HepG2 (cell line): ENCODE measurements around the gene TMEFF2. TPM values are rescaled to one million over a fixed set of nuclear protein-coding genes. Genes with fewer than 3 reads are reported as not detected.

Source experiments
- ATAC-seq: fragments of 200-7000 bp; cut with Tn5 transposase; 3 replicates; pipeline ENCODE4 v1.9.1; 2020; ENCODE audit warnings: mild to moderate bottlenecking, moderate library complexity
- BruUV-seq: library from RNA; stranded (reverse); fragments of 400-500 nt; replicated peaks from 2 replicates; lab custom pipeline; 2021; lab: Mats Ljungman, UMichigan
- CTCF ChIA-PET: fragments of 300-600 bp; formaldehyde crosslinking; extraction: SDS; loops from one replicate; lab custom pipeline; 2021; ENCODE audit warnings: low total read pairs, inconsistent platforms, low intra/inter-chr PET ratio; lab: Yijun Ruan, JAX
- POLR2A ChIA-PET: fragments of 350-600 bp; sonication (Branson Sonifier 250); formaldehyde crosslinking; loops from one replicate; lab custom pipeline; 2020; ENCODE audit warnings: antibody characterized with exemption, inconsistent platforms; lab: Yijun Ruan, JAX
- DNase-seq: peaks from one replicate; pipeline ENCODE4 v3.0.0-alpha.2; 2015; ENCODE audit warnings: low spot score
- FAIRE-seq: peaks from 3 replicates; lab custom pipeline; 2011; peaks lifted over from hg19 to GRCh38; lab: Jason Lieb, UNC
- H2AFZ ChIP-seq: one replicate; pipeline ENCODE4 v1.6.1; 2011; ENCODE audit warnings: low read length, inconsistent platforms
- H3K27ac ChIP-seq: fragments of 300-600 bp; 3 replicates; pipeline ENCODE4 v1.8.0; 2011; ENCODE audit warnings: mixed run types, mild to moderate bottlenecking, mixed read lengths, low read length, inconsistent platforms; ENCODE audit not compliant: insufficient read depth; ENCODE audit errors: extremely low read length
- H3K27me3 ChIP-seq, 2 experiments: fragments of 200-600 bp in 1 of 2; 2 replicates in 1 of 2; 3 replicates in 1 of 2; pipeline versions ENCODE4 v1.6.0 to v1.8.0; 2011; ENCODE audit warnings: low read length in 2 of 2, mild to moderate bottlenecking in 2 of 2, moderate library complexity in 2 of 2, inconsistent platforms in 1 of 2; ENCODE audit not compliant: insufficient read depth in 2 of 2, control insufficient read depth in 1 of 2
- H3K36me3 ChIP-seq, 2 experiments: fragments of 200-600 bp in 1 of 2; replicated peaks in 1 of 2; 2 replicates in 1 of 2; 3 replicates in 1 of 2; pipeline versions ENCODE4 v1.5.1 to v1.8.0; 2011; ENCODE audit warnings: low read length in 2 of 2, inconsistent platforms in 1 of 2; ENCODE audit not compliant: insufficient read depth in 2 of 2, control insufficient read depth in 1 of 2
- H3K4me1 ChIP-seq: 2 replicates; pipeline ENCODE4 v1.5.1; 2012; ENCODE audit warnings: low read length, inconsistent platforms; ENCODE audit not compliant: insufficient read depth
- H3K4me2 ChIP-seq: 2 replicates; pipeline ENCODE4 v1.6.0; 2011; ENCODE audit warnings: low read depth, low read length, inconsistent platforms
- H3K4me3 ChIP-seq, 3 experiments: fragments of 200-600 bp in 1 of 3; sonication (generic), shearing (Covaris generic) in 1 of 3; replicated peaks in 1 of 3; 2 replicates each; pipeline ENCODE4 v1.5.1; 2011 to 2016; ENCODE audit warnings: low read length in 3 of 3, inconsistent platforms in 2 of 3, low read depth in 2 of 3, mild to moderate bottlenecking in 2 of 3, control low read depth in 1 of 3, mixed read lengths in 1 of 3; ENCODE audit not compliant: insufficient read depth in 1 of 3
- H3K79me2 ChIP-seq: one replicate; pipeline ENCODE4 v1.6.1; 2011; ENCODE audit warnings: low read length, inconsistent platforms; ENCODE audit not compliant: insufficient read depth
- H3K9ac ChIP-seq: 2 replicates; pipeline ENCODE4 v1.6.0; 2011; ENCODE audit warnings: mild to moderate bottlenecking, low read depth, low read length, inconsistent platforms; ENCODE audit not compliant: insufficient read depth
- H3K9me3 ChIP-seq: 2 replicates; pipeline ENCODE4 v1.5.1; 2012; ENCODE audit warnings: mild to moderate bottlenecking, low read length
- H4K20me1 ChIP-seq: 2 replicates; pipeline ENCODE4 v1.6.0; 2011; ENCODE audit warnings: inconsistent platforms, mild to moderate bottlenecking, low read length, moderate library complexity; ENCODE audit not compliant: insufficient read depth
- IKZF4 ChIP-seq: sonication (generic); formaldehyde crosslinking; IDR thresholded peaks from 2 replicates; pipeline ENCODE4 v1.5.1; 2020; ENCODE audit warnings: borderline replicate concordance, mild to moderate bottlenecking, low read depth, missing genetic modification reagents; ENCODE audit errors: not compliant biosample characterization
- MIER3 ChIP-seq: IDR thresholded peaks from 2 replicates; pipeline ENCODE4 v1.6.1; 2016; ENCODE audit warnings: missing compliant biosample characterization, borderline replicate concordance
- NFATC3 ChIP-seq: sonication (generic); formaldehyde crosslinking; IDR thresholded peaks from 2 replicates; pipeline ENCODE4 v1.5.1; 2020; ENCODE audit warnings: mild to moderate bottlenecking, missing genetic modification reagents
- NR2C2 ChIP-seq: sonication (generic); formaldehyde crosslinking; IDR thresholded peaks from 2 replicates; pipeline ENCODE4 v1.4.0; 2020; ENCODE audit warnings: missing genetic modification reagents, mild to moderate bottlenecking, moderate library complexity, borderline replicate concordance
- ZNF552 ChIP-seq: sonication (generic); formaldehyde crosslinking; IDR thresholded peaks from 2 replicates; pipeline ENCODE4 v1.9.0; 2022; ENCODE audit warnings: missing genetic modification reagents, mild to moderate bottlenecking, borderline replicate concordance
- ZNF562 ChIP-seq: sonication (generic); formaldehyde crosslinking; IDR thresholded peaks from 2 replicates; pipeline ENCODE4 v1.8.0; 2022; ENCODE audit warnings: missing genetic modification reagents, borderline replicate concordance
- ZZZ3 ChIP-seq: sonication (generic); formaldehyde crosslinking; IDR thresholded peaks from 2 replicates; pipeline ENCODE4 v1.4.0; 2020; ENCODE audit warnings: missing genetic modification reagents, mild to moderate bottlenecking, borderline replicate concordance
- WGBS: methylation state at CpG from one replicate; pipeline ENCODE4 v1.1.6; 2017; ENCODE audit warnings: low lambda C conversion rate; 5-methylcytosine and 5-hydroxymethylcytosine counted together
- in situ Hi-C: cut with HindIII; loops from 2 replicates; pipeline ENCODE4 v1.10.0; 2017; ENCODE audit warnings: low pct_unique_long_range_greater_than_20kb; ENCODE audit not compliant: extremely low pct_ligation_motif_present
- intact Hi-C: fragments of 100-400 bp; cut with micrococcal nuclease; formaldehyde crosslinking; loops from one replicate; pipeline ENCODE4 v1.10.0; 2022; ENCODE audit not compliant: unreplicated experiment
- polyA plus RNA-seq, 8 experiments: library from polyadenylated mRNA; depleted of rRNA in 3 of 8; stranded (reverse) in 7 of 8; unstranded in 1 of 8; fragments of >200 nt; fragmentation: Illumina TruSeq in 4 of 8; extraction: Trizol in 4 of 8; gene quantifications; 2 replicates each; pipeline versions ENCODE4 v1.2.1 to v1.2.3, GENCODE V29; 2011 to 2016; ENCODE audit warnings: low read depth in 4 of 8, missing spikeins in 1 of 8, mixed read lengths in 1 of 8; ENCODE audit not compliant: insufficient read depth in 1 of 8
- total RNA-seq, 5 experiments: library from RNA; depleted of rRNA; stranded (reverse); fragments of >200 nt; fragmentation: Illumina TruSeq; extraction: Trizol; gene quantifications; 2 replicates each; pipeline ENCODE4 v1.2.3, GENCODE V29; 2016; ENCODE audit warnings: low read depth in 1 of 5
- TF ChIP-seq, protein P1 (sequence below): IDR thresholded peaks from 2 replicates; pipeline ENCODE4 v1.6.1; 2012; ENCODE audit warnings: low read length, improper control_type of control experiment
- TF ChIP-seq, protein P2 (sequence below): sonication (generic); formaldehyde crosslinking; IDR thresholded peaks from 2 replicates; pipeline ENCODE4 v1.4.0; 2020; ENCODE audit warnings: missing genetic modification reagents, mild to moderate bottlenecking, borderline replicate concordance

TMEFF2 gene
- total and polyA plus RNA-seq, 2 of the 13 experiments (the other 11 are each of a cell fraction or from before 2014, with no cell fraction given) = not detected

DNA sequence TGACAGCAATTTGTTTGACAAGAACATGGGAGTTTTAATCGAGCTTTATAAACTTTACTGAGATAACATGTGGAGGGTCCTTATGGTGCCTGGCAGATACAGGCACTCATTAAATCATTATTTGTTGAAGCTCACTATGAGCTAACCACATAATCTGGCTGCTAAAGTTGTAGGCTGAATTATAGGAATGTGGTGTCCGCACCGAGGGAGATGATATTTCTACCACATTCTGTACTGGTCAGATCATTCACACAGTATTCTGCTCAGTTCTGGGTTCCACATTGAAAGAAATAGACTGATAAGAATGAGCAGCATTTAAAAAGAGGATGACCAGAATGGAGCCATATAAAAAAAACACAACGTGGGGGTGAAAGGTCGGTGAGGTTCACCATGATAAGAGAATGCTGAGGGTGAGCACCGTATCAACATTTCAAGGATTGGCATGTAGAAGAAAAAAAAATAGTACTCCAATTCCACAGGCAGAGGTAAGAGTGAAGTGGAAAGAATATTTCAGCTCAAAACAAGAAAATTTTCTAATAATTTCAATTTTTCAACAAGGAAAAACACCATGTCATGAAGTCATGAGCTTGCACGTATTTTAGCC is 54.4 kb downstream of the TMEFF2 start:
- 25% methylated on average over 7 of the region's 7 CpGs for WGBS
- CTCF ChIA-PET = no interaction called here
- DNase-seq = no peak
- Histone ChIP-seq H3K79me2 (no peaks in the 10 kb centered on the region), H3K36me3 (no peaks in the 10 kb centered on the region), H3K9ac (no peak overlapping the region), H3K27me3 (no peaks in the 10 kb centered on the region), H4K20me1 (no peaks in the 10 kb centered on the region), H2AFZ (no peak overlapping the region), H3K27ac (no peak overlapping the region), H3K4me3 (no peak overlapping the region), H3K4me2 (no peak overlapping the region), H3K9me3 (no peaks in the 10 kb centered on the region), H3K4me1 (no peaks in the 10 kb centered on the region)
- intact Hi-C loops = no loop called here
- TF ChIP-seq ZNF552 (CRISPR knock-in tag) = no peak
- ATAC-seq = no peak
- no peak for FAIRE-seq
- no TSS peak for BruUV-seq
- in situ Hi-C loops = no loop called here
- POLR2A ChIA-PET = no interaction called here

DNA sequence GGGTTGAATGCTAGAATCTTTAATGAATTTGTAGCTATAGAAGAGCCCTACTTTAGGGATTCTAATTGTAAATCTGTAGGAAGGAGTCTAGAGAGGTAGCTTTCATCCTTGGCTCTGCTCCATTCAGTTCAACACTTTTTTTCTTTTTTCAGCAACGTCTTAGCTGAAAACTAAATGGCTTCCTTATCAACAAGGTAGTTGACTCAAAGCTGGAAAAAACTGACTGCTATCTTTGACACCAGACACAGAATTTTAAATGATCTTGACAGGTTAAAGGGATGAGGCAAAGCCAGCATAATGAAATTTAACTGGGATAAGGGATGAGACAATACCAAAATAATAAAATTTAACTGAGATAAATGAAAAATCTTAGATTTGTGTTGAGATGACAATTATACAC is 54.9 kb downstream of the TMEFF2 start:
- FAIRE-seq = no peak

More for the DNA sequence above, 54.9 kb downstream of the TMEFF2 start:
- no peak overlapping the region for H3K9ac ChIP-seq
- DNase-seq (no peak), ATAC-seq (no peak)
- POLR2A ChIA-PET = no interaction called here
- H3K4me3 ChIP-seq = no peak overlapping the region
- BruUV-seq = no TSS peak
- no peak overlapping the region for H3K27ac ChIP-seq
- in situ Hi-C loops = no loop called here
- TF ChIP-seq, protein P1, sequence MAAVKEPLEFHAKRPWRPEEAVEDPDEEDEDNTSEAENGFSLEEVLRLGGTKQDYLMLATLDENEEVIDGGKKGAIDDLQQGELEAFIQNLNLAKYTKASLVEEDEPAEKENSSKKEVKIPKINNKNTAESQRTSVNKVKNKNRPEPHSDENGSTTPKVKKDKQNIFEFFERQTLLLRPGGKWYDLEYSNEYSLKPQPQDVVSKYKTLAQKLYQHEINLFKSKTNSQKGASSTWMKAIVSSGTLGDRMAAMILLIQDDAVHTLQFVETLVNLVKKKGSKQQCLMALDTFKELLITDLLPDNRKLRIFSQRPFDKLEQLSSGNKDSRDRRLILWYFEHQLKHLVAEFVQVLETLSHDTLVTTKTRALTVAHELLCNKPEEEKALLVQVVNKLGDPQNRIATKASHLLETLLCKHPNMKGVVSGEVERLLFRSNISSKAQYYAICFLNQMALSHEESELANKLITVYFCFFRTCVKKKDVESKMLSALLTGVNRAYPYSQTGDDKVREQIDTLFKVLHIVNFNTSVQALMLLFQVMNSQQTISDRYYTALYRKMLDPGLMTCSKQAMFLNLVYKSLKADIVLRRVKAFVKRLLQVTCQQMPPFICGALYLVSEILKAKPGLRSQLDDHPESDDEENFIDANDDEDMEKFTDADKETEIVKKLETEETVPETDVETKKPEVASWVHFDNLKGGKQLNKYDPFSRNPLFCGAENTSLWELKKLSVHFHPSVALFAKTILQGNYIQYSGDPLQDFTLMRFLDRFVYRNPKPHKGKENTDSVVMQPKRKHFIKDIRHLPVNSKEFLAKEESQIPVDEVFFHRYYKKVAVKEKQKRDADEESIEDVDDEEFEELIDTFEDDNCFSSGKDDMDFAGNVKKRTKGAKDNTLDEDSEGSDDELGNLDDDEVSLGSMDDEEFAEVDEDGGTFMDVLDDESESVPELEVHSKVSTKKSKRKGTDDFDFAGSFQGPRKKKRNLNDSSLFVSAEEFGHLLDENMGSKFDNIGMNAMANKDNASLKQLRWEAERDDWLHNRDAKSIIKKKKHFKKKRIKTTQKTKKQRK = no peak
- TF ChIP-seq NFATC3 (no peak), IKZF4 (CRISPR knock-in tag) (no peak), ZNF562 (CRISPR knock-in tag) (no peak), NR2C2 (no peak), MIER3 (CRISPR knock-in tag) (no peak), ZZZ3 (CRISPR knock-in tag) (no peak)
- TF ChIP-seq, protein P2, sequence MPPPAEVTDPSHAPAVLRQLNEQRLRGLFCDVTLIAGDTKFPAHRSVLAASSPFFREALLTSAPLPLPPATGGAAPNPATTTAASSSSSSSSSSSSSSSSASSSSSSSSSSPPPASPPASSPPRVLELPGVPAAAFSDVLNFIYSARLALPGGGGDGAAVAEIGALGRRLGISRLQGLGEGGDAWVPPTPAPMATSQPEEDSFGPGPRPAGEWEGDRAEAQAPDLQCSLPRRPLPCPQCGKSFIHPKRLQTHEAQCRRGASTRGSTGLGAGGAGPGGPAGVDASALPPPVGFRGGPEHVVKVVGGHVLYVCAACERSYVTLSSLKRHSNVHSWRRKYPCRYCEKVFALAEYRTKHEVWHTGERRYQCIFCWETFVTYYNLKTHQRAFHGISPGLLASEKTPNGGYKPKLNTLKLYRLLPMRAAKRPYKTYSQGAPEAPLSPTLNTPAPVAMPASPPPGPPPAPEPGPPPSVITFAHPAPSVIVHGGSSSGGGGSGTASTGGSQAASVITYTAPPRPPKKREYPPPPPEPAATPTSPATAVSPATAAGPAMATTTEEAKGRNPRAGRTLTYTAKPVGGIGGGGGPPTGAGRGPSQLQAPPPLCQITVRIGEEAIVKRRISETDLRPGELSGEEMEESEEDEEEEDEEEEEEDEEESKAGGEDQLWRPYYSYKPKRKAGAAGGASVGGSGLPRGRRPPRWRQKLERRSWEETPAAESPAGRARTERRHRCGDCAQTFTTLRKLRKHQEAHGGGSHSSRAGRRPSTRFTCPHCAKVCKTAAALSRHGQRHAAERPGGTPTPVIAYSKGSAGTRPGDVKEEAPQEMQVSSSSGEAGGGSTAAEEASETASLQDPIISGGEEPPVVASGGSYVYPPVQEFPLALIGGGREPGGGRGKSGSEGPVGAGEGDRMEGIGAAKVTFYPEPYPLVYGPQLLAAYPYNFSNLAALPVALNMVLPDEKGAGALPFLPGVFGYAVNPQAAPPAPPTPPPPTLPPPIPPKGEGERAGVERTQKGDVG (CRISPR knock-in tag) = no peak
- intact Hi-C loops = no loop called here
- WGBS = 0% methylated on average over 1 of the region's 1 CpG
- H3K36me3 ChIP-seq = no peaks in the 10 kb centered on the region
- no peaks in the 10 kb centered on the region for H3K27me3 ChIP-seq
- no peaks in the 10 kb centered on the region for H3K9me3 ChIP-seq
- no peaks in the 10 kb centered on the region for H3K4me1 ChIP-seq
- H3K79me2 ChIP-seq = no peaks in the 10 kb centered on the region
- H4K20me1 ChIP-seq = no peaks in the 10 kb centered on the region
- CTCF ChIA-PET = no interaction called here
- no peak overlapping the region for H3K4me2 ChIP-seq
- no peak overlapping the region for H2AFZ ChIP-seq
